ENCODE results near the gene GINS1.
"Not testable (repeated sequence)": the region's sequence is repeated elsewhere in the genome, so short reads cannot be mapped to it uniquely, and the experiment has no call there.

GINS1 gene

GRCh38 chr20:25398376-25399036, 9.0 kb upstream of the GINS1 start:
- Histone ChIP-seq H3K9me3 (ENCODE audit: insufficient read depth, low read depth, low read length) (peaks cover 7% of the 10 kb centered on the region), H3K27ac (ENCODE audit: low read depth, low read length) (peak overlapping the region; percentile 61), H2AK5ac (ENCODE audit: low read length) (no peak overlapping the region), H3K79me2 (ENCODE audit: control insufficient read depth, insufficient read depth, low read length, poor library complexity) (no peaks in the 10 kb centered on the region), H3K4me2 (ENCODE audit: low read length) (peak overlapping the region; percentile 37), H3K4me3 (ENCODE audit: low read depth, low read length) (no peak overlapping the region), H2BK12ac (ENCODE audit: low read length) (no peak overlapping the region), H2BK5ac (ENCODE audit: low read depth, low read length, poor library complexity) (no peak overlapping the region), H4K8ac (ENCODE audit: low read depth, low read length) (no peak overlapping the region), H3K36me3 (ENCODE audit: control insufficient read depth in 1 of 2, insufficient read depth in 2 of 2, low read length in 2 of 2) (peaks cover 0 to 2% of the 10 kb centered on the region in 2 experiments), H3K79me1 (ENCODE audit: low read length) (peaks cover 4% of the 10 kb centered on the region), H2AFZ (ENCODE audit: insufficient read depth, low read length, poor library complexity) (no peak overlapping the region), H3K14ac (ENCODE audit: low read length) (no peak overlapping the region), H2BK120ac (ENCODE audit: insufficient read depth, low read length, poor library complexity) (no peak overlapping the region), H4K12ac (ENCODE audit: low read depth, low read length) (no peak overlapping the region), H3K23ac (ENCODE audit: low read length) (no peak overlapping the region), H3K27me3 (ENCODE audit: insufficient read depth, low read length) (no peaks in the 10 kb centered on the region), H3K9ac (ENCODE audit: low read length) (no peak overlapping the region), H3K4me1 (ENCODE audit: control insufficient read depth in 1 of 2, insufficient read depth in 2 of 2, low read length in 2 of 2) (peaks cover 5 to 9% of the 10 kb centered on the region in 2 experiments), H4K91ac (ENCODE audit: low read depth, low read length) (no peak overlapping the region), H3K4ac (ENCODE audit: low read depth, low read length) (no peak overlapping the region), H3K18ac (ENCODE audit: low read length) (no peak overlapping the region)
- DNase-seq = peak in 1 of 2 donors; percentile 47
- WGBS (ENCODE audit: extremely low coverage, insufficient coverage, insufficient read length) = no CpG with 5 or more reads among the region's 4 CpGs

GRCh38 chr20:25399037-25399430, 8.4 kb upstream of the GINS1 start:
- no CpG with 5 or more reads among the region's 5 CpGs for WGBS (ENCODE audit: extremely low coverage, insufficient coverage, insufficient read length)
- Histone ChIP-seq H3K4me1 (ENCODE audit: control insufficient read depth in 1 of 2, insufficient read depth in 2 of 2, low read length in 2 of 2) (peaks cover 5 to 9% of the 10 kb centered on the region in 2 experiments), H3K27me3 (ENCODE audit: insufficient read depth, low read length) (no peaks in the 10 kb centered on the region), H3K36me3 (ENCODE audit: control insufficient read depth in 1 of 2, insufficient read depth in 2 of 2, low read length in 2 of 2) (peaks cover 0 to 2% of the 10 kb centered on the region in 2 experiments), H3K9me3 (ENCODE audit: insufficient read depth, low read depth, low read length) (peaks cover 7% of the 10 kb centered on the region), H3K9ac (ENCODE audit: low read length) (no peak overlapping the region), H2AFZ (ENCODE audit: insufficient read depth, low read length, poor library complexity) (no peak overlapping the region), H3K79me2 (ENCODE audit: control insufficient read depth, insufficient read depth, low read length, poor library complexity) (no peaks in the 10 kb centered on the region), H3K4me3 (ENCODE audit: low read depth, low read length) (no peak overlapping the region), H3K18ac (ENCODE audit: low read length) (no peak overlapping the region), H2BK5ac (ENCODE audit: low read depth, low read length, poor library complexity) (no peak overlapping the region), H3K14ac (ENCODE audit: low read length) (no peak overlapping the region), H2BK120ac (ENCODE audit: insufficient read depth, low read length, poor library complexity) (no peak overlapping the region), H3K4ac (ENCODE audit: low read depth, low read length) (no peak overlapping the region), H3K23ac (ENCODE audit: low read length) (no peak overlapping the region), H2BK12ac (ENCODE audit: low read length) (no peak overlapping the region), H4K12ac (ENCODE audit: low read depth, low read length) (no peak overlapping the region), H4K8ac (ENCODE audit: low read depth, low read length) (no peak overlapping the region), H3K27ac (ENCODE audit: low read depth, low read length) (peak overlapping the region; percentile 61), H3K79me1 (ENCODE audit: low read length) (peaks cover 4% of the 10 kb centered on the region), H3K4me2 (ENCODE audit: low read length) (no peak overlapping the region), H2AK5ac (ENCODE audit: low read length) (no peak overlapping the region), H4K91ac (ENCODE audit: low read depth, low read length) (no peak overlapping the region)
- peak; percentile 57 to 92 for DNase-seq

- H3K4me1 ChIP-seq (ENCODE audit: control insufficient read depth in 1 of 2, insufficient read depth in 2 of 2, low read length in 2 of 2); H3K14ac ChIP-seq (ENCODE audit: low read length); H3K4me3 ChIP-seq (ENCODE audit: low read depth, low read length); H4K91ac ChIP-seq (ENCODE audit: low read depth, low read length); H3K27me3 ChIP-seq (ENCODE audit: insufficient read depth, low read length); H2BK120ac ChIP-seq (ENCODE audit: insufficient read depth, low read length, poor library complexity); H3K9me3 ChIP-seq (ENCODE audit: insufficient read depth, low read depth, low read length); H3K4me2 ChIP-seq (ENCODE audit: low read length); H3K79me2 ChIP-seq (ENCODE audit: control insufficient read depth, insufficient read depth, low read length, poor library complexity); H3K36me3 ChIP-seq (ENCODE audit: control insufficient read depth in 1 of 2, insufficient read depth in 2 of 2, low read length in 2 of 2); H2AK5ac ChIP-seq (ENCODE audit: low read length); H3K27ac ChIP-seq (ENCODE audit: low read depth, low read length); DNase-seq; H3K79me1 ChIP-seq (ENCODE audit: low read length); H3K18ac ChIP-seq (ENCODE audit: low read length); H3K23ac ChIP-seq (ENCODE audit: low read length); H2AFZ ChIP-seq (ENCODE audit: insufficient read depth, low read length, poor library complexity); H4K12ac ChIP-seq (ENCODE audit: low read depth, low read length); H4K8ac ChIP-seq (ENCODE audit: low read depth, low read length); H3K4ac ChIP-seq (ENCODE audit: low read depth, low read length); H2BK12ac ChIP-seq (ENCODE audit: low read length); H2BK5ac ChIP-seq (ENCODE audit: low read depth, low read length, poor library complexity); H3K9ac ChIP-seq (ENCODE audit: low read length): not testable (repeated sequence)
- no CpG with 5 or more reads among the region's 11 CpGs for WGBS (ENCODE audit: extremely low coverage, insufficient coverage, insufficient read length)
These were observed 7.2 kb upstream of the GINS1 start for GRCh38 chr20:25400291-25400732.

- H3K9ac ChIP-seq (ENCODE audit: low read length) = no peak overlapping the region
- H3K18ac ChIP-seq (ENCODE audit: low read length) = no peak overlapping the region
- H2BK5ac ChIP-seq (ENCODE audit: low read depth, low read length, poor library complexity) = no peak overlapping the region
- peaks cover 3% of the 10 kb centered on the region for H3K79me1 ChIP-seq (ENCODE audit: low read length)
- H3K14ac ChIP-seq (ENCODE audit: low read length) = no peak overlapping the region
- peaks cover under 1% of the 10 kb centered on the region for H3K79me2 ChIP-seq (ENCODE audit: control insufficient read depth, insufficient read depth, low read length, poor library complexity)
- no peak overlapping the region for H4K8ac ChIP-seq (ENCODE audit: low read depth, low read length)
- H3K4ac ChIP-seq (ENCODE audit: low read depth, low read length) = no peak overlapping the region
- no peak overlapping the region for H3K23ac ChIP-seq (ENCODE audit: low read length)
- no peak overlapping the region for H3K4me2 ChIP-seq (ENCODE audit: low read length)
- no peaks in the 10 kb centered on the region for H3K27me3 ChIP-seq (ENCODE audit: insufficient read depth, low read length)
- no peak overlapping the region for H2BK12ac ChIP-seq (ENCODE audit: low read length)
- H3K36me3 ChIP-seq (ENCODE audit: control insufficient read depth in 1 of 2, insufficient read depth in 2 of 2, low read length in 2 of 2) = peaks cover 0 to 2% of the 10 kb centered on the region in 2 experiments
- no peak overlapping the region for H4K12ac ChIP-seq (ENCODE audit: low read depth, low read length)
- no peak overlapping the region for H2AFZ ChIP-seq (ENCODE audit: insufficient read depth, low read length, poor library complexity)
- WGBS (ENCODE audit: extremely low coverage, insufficient coverage, insufficient read length) = no CpG with 5 or more reads among the region's 7 CpGs
- H3K9me3 ChIP-seq (ENCODE audit: insufficient read depth, low read depth, low read length) = peaks cover 7% of the 10 kb centered on the region
- no peak overlapping the region for H3K4me3 ChIP-seq (ENCODE audit: low read depth, low read length)
- no peak overlapping the region for H2BK120ac ChIP-seq (ENCODE audit: insufficient read depth, low read length, poor library complexity)
- no peak overlapping the region for H2AK5ac ChIP-seq (ENCODE audit: low read length)
- H4K91ac ChIP-seq (ENCODE audit: low read depth, low read length) = no peak overlapping the region
- peaks cover 0 to 4% of the 10 kb centered on the region in 2 experiments for H3K4me1 ChIP-seq (ENCODE audit: control insufficient read depth in 1 of 2, insufficient read depth in 2 of 2, low read length in 2 of 2)
- DNase-seq = no peak
- H3K27ac ChIP-seq (ENCODE audit: low read depth, low read length) = no peak overlapping the region
These were observed 4.9 kb upstream of the GINS1 start for GRCh38 chr20:25402583-25402982.
